Measurements from ENCODE around the gene NUDT21.

DNA sequence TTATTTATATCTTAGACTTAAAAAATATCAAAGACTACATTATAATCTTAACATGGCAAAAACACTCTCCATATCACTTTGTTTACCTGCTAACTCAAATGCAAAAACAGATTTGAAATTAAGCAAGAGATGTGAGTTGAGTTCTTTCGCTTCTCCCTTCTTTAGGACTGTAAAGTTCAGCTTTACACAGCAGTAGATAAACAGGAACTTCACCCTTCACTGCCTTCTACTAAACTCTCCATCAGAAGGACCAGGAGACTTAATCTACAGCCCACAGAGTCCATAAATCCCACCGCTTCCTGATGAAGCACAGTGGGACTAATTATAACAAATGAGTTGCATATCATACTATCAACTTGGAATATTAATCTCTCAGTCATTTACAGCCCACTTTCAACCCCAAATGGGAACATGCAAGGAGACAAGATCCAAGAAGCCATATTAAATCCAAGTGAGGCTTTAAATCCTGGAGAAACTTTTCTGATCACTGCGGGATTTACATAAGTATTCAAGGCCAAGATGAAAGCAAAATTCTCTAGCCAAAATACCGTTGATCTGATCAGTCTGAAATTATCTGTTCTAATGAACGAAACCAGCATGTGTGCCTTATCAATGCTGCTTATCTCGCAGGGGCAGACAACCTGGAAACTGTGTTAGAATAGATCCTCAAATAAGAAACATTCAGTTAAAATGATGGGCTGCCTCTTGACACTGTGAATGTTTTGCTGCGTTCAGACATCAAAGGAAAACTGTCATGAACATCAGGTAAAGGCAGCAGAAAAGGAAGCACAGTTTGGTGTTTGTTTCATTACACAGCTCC lies 27.3 kb downstream of the NUDT21 start:
- TF ChIP-seq ZNF274 (IDR thresholded peaks at IDR 0.05; ENCODE audit: low read depth, low read length), result no peak
- no peak for TF ChIP-seq SUZ12 (IDR thresholded peaks at IDR 0.05; ENCODE audit: extremely low read depth, insufficient read depth, insufficient read length)
- no peak for TF ChIP-seq YY1 (IDR thresholded peaks at IDR 0.05; ENCODE audit: insufficient read depth, insufficient read length)
